ENCODE data around the gene MRM2.

- TF ChIP-seq CTCF (conservative IDR thresholded peaks at IDR 0.05 in 1 of 2, IDR thresholded peaks at IDR 0.05 in 1 of 2; ENCODE audit: extremely low read depth in 1 of 2, insufficient read depth in 1 of 2, low read depth in 1 of 2, low read length in 2 of 2) (no peak), EZH2 (IDR thresholded peaks at IDR 0.05; ENCODE audit: borderline replicate concordance, low read length) (no peak)
Measured at GRCh38 chr7:2287745-2288144, 45.7 kb upstream of the MRM2 start.

Data from mammary epithelial cell (primary cell).